Measurements from ENCODE around the gene SEMA5A. TPM values are rescaled to one million over a fixed set of nuclear protein-coding genes. Genes with fewer than 3 reads are reported as not detected.
A peak's percentile ranks its signal among the peaks of the same experiment; 100 is the strongest.

Gene SEMA5A
- total RNA-seq, 1 experiment from 2014 or later, result 34.3 TPM

GRCh38 chr5:9201761-9202160, 344.1 kb downstream of the SEMA5A start:
- no peaks in the 10 kb centered on the region for H3K27me3 ChIP-seq (replicated peaks; ENCODE audit: control insufficient read depth, insufficient read depth, low read length)
- POLR2A ChIA-PET, result no interaction called here
- intact Hi-C loops (cut with micrococcal nuclease; ENCODE audit: unreplicated experiment), result no loop called here

DNA sequence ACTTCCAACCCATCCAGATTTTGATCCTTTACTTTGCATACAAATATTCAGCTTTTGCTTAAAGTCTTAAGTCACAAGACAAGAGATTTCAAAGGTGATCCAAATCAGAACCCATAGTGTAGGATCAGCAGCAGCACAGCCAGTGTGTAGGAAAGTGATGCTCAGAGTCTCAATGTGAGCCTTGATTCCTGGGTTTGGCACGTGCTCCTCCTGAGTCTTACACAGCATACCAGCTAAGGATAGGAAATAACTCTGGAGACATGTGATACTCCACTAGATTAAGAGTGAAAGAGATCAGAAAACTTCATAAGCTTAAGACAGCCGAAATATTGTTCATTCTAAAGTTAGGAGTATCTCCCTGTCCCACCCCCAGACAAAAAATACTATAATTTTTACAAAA, 344.9 kb downstream of the SEMA5A start:
- H3K4me1 ChIP-seq, result 0 out of 2 replicates have a peak, but pooled peaks cover 5% of the 10 kb centered on the region
- no peaks in the 10 kb centered on the region for H3K9me3 ChIP-seq
- DNase-seq, result no peak
- H3K9me3 Mint-ChIP-seq (ENCODE audit: unreplicated experiment), result no peaks in the 10 kb centered on the region
- H3K36me3 Mint-ChIP-seq (ENCODE audit: insufficient read depth, unreplicated experiment), result peaks cover 5% of the 10 kb centered on the region
- no TSS peak for BruUV-seq (replicated peaks)
- intact Hi-C loops (cut with micrococcal nuclease; ENCODE audit: unreplicated experiment), result no loop called here
- ChIA-PET POLR2A (no interaction called here), CTCF (no interaction called here)
- no peak overlapping the region for H3K27ac Mint-ChIP-seq (ENCODE audit: unreplicated experiment)
- H3K4me3 Mint-ChIP-seq (ENCODE audit: unreplicated experiment), result no peak overlapping the region
- no peaks in the 10 kb centered on the region for H3K36me3 ChIP-seq (ENCODE audit: control insufficient read depth, insufficient read depth, low read length)
- no peaks in the 10 kb centered on the region for H3K27me3 ChIP-seq (replicated peaks; ENCODE audit: control insufficient read depth, insufficient read depth, low read length)
- H3K4me1 Mint-ChIP-seq (ENCODE audit: low read depth, unreplicated experiment), result peaks cover 13% of the 10 kb centered on the region
- H3K4me3 ChIP-seq (ENCODE audit: low read depth, low read length), result no peak overlapping the region
- no peak for TF ChIP-seq CTCF (IDR thresholded peaks at IDR 0.05; ENCODE audit: insufficient read depth in 1 of 2, low read depth in 1 of 2, low read length in 1 of 2, severe bottlenecking in 1 of 2, unreplicated experiment in 1 of 2)
- no peaks in the 10 kb centered on the region for H3K27me3 Mint-ChIP-seq (ENCODE audit: insufficient read depth, unreplicated experiment)

More at GRCh38 chr5:9201761-9202160, 344.1 kb downstream of the SEMA5A start:
- BruUV-seq (replicated peaks), result no TSS peak
- no peak overlapping the region for H3K4me3 Mint-ChIP-seq (ENCODE audit: unreplicated experiment)
- peaks cover 5% of the 10 kb centered on the region for H3K36me3 Mint-ChIP-seq (ENCODE audit: insufficient read depth, unreplicated experiment)
- no peaks in the 10 kb centered on the region for H3K36me3 ChIP-seq (ENCODE audit: control insufficient read depth, insufficient read depth, low read length)
- H3K4me1 ChIP-seq, result 0 out of 2 replicates have a peak, but pooled peaks cover 5% of the 10 kb centered on the region
- no peak for DNase-seq
- no peak overlapping the region for H3K4me3 ChIP-seq (ENCODE audit: low read depth, low read length)
- H3K9me3 Mint-ChIP-seq (ENCODE audit: unreplicated experiment), result no peaks in the 10 kb centered on the region
- CTCF ChIA-PET, result no interaction called here
- no peaks in the 10 kb centered on the region for H3K27me3 Mint-ChIP-seq (ENCODE audit: insufficient read depth, unreplicated experiment)
- no peak overlapping the region for H3K27ac Mint-ChIP-seq (ENCODE audit: unreplicated experiment)
- no peaks in the 10 kb centered on the region for H3K9me3 ChIP-seq
- peaks cover 13% of the 10 kb centered on the region for H3K4me1 Mint-ChIP-seq (ENCODE audit: low read depth, unreplicated experiment)
- no peak for TF ChIP-seq CTCF (IDR thresholded peaks at IDR 0.05; ENCODE audit: insufficient read depth in 1 of 2, low read depth in 1 of 2, low read length in 1 of 2, severe bottlenecking in 1 of 2, unreplicated experiment in 1 of 2)

- peaks cover 9% of the 10 kb centered on the region for H3K36me3 Mint-ChIP-seq (ENCODE audit: insufficient read depth, unreplicated experiment)
- H3K27me3 Mint-ChIP-seq (ENCODE audit: insufficient read depth, unreplicated experiment), result no peaks in the 10 kb centered on the region
- TF ChIP-seq CTCF (IDR thresholded peaks at IDR 0.05; ENCODE audit: insufficient read depth in 1 of 2, low read depth in 1 of 2, low read length in 1 of 2, severe bottlenecking in 1 of 2, unreplicated experiment in 1 of 2), result no peak
- 0 out of 2 replicates have a peak, but pooled peaks cover 5% of the 10 kb centered on the region for H3K4me1 ChIP-seq
- no peaks in the 10 kb centered on the region for H3K27me3 ChIP-seq (replicated peaks; ENCODE audit: control insufficient read depth, insufficient read depth, low read length)
- no peak overlapping the region for H3K27ac Mint-ChIP-seq (ENCODE audit: unreplicated experiment)
- no peak overlapping the region for H3K4me3 Mint-ChIP-seq (ENCODE audit: unreplicated experiment)
- H3K9me3 Mint-ChIP-seq (ENCODE audit: unreplicated experiment), result no peaks in the 10 kb centered on the region
- ChIA-PET CTCF (no interaction called here), POLR2A (interaction anchor here (0.7 kb wide), 1 partner anchor 849 kb away, joined by 3 read pairs; no protein-coding TSS in a partner anchor)
- no peak overlapping the region for H3K4me3 ChIP-seq (ENCODE audit: low read depth, low read length)
- peaks cover 13% of the 10 kb centered on the region for H3K4me1 Mint-ChIP-seq (ENCODE audit: low read depth, unreplicated experiment)
- no peaks in the 10 kb centered on the region for H3K36me3 ChIP-seq (ENCODE audit: control insufficient read depth, insufficient read depth, low read length)
- intact Hi-C loops (cut with micrococcal nuclease; ENCODE audit: unreplicated experiment), result no loop called here
- no TSS peak for BruUV-seq (replicated peaks)
- DNase-seq, result peak in 1 of 2 experiments; percentile 22
- no peaks in the 10 kb centered on the region for H3K9me3 ChIP-seq
Measured at GRCh38 chr5:9198394-9198793, 347.5 kb downstream of the SEMA5A start.
